Prostate gland (tissue), 2 donors: ENCODE measurements around the gene FBXL13.

Experiments
- CTCF ChIP-seq, 4 experiments: fragments of 200-600 bp in 2 of 4; fragments of 450-650 bp in 2 of 4; sonication (generic) in 2 of 4; IDR thresholded peaks; 1 replicate in 3 of 4; 2 replicates in 1 of 4; pipeline ENCODE4 v1.5.1; 2016 to 2019; ENCODE audit warnings: antibody characterized with exemption in 4 of 4, mild to moderate bottlenecking in 2 of 4, moderate library complexity in 2 of 4
- POLR2A ChIP-seq: fragments of 450-650 bp; IDR thresholded peaks from one replicate; pipeline ENCODE4 v1.6.1; 2016; ENCODE audit warnings: antibody characterized with exemption, mild to moderate bottlenecking
- POLR2AphosphoS5 ChIP-seq: sonication (generic); formaldehyde crosslinking; IDR thresholded peaks from one replicate; pipeline ENCODE4 v1.6.1; 2017; ENCODE audit warnings: antibody characterized with exemption

GRCh38 chr7:102990642-102991041, 84.0 kb downstream of the FBXL13 start:
- TF ChIP-seq CTCF (IDR thresholded peaks at IDR 0.05) (no peak), POLR2AphosphoS5 (no peak), POLR2A (no peak)
